RCC 7860 (cell line): ENCODE data around the gene TPSG1.
"Not testable (repeated sequence)": the region's sequence is repeated elsewhere in the genome, so short reads cannot be mapped to it uniquely, and the experiment has no call there.

ENCODE experiments used
- DNase-seq: peaks from one replicate; pipeline ENCODE4 v3.0.0-alpha.2; 2015; ENCODE audit warnings: low spot score
- FAIRE-seq: peaks from 2 replicates; lab custom pipeline; 2012; peaks lifted over from hg19 to GRCh38; lab: Jason Lieb, UNC

The TPSG1 gene

DNA sequence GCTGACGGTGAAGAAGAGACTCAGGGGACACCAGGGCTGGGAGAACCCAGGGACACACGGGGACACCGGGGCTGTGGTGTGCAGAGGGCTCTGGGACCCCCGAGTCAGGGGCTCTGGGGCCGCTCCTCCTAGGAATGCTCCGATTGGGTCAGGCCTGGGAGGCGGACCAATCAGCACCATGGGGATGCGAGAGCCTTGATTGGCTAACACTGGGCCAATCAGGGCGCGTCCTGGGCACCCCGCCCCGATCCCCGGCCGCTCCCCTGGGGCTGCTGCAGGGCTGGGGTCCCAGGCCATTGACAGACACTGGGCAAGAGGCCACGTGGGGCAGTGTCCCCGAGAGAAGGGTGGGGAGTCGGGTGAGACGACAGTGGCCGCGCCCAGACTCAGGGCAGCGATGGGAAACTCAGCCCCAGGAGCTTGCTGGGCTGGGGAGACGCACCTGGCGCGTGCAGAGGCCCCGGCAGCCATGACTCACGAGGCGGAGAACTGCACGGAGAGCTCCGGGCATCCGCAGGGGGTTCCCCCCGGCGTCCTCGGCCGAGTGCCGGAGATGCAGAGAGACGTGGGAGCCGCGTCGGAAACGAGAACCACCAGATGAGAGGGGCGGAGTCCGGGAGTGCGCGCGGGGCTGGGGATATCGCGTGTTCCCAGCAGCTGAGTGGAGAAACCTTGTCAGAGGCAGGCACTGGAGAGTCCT is 7.1 kb upstream of the TPSG1 start:
- not testable (repeated sequence) for FAIRE-seq, DNase-seq

DNA sequence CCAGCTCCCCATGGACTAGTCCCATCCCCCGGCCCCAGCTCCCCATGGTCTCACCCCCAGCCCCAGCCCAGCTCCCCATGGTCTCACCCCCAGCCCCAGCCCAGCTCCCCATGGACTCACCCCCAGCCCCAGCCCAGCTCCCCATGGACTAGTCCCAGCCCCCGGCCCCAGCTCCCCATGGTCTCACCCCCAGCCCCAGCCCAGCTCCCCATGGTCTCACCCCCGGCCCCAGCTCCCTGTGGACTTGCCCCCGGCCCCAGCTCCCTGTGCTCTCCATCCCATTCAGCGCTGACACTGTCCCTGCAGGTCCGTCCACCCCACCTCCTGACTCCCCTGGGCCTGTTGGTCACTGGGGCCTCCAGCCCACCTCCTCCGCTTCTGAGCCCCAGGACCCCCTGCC is 6.2 kb upstream of the TPSG1 start:
- not testable (repeated sequence) for DNase-seq, FAIRE-seq

DNA sequence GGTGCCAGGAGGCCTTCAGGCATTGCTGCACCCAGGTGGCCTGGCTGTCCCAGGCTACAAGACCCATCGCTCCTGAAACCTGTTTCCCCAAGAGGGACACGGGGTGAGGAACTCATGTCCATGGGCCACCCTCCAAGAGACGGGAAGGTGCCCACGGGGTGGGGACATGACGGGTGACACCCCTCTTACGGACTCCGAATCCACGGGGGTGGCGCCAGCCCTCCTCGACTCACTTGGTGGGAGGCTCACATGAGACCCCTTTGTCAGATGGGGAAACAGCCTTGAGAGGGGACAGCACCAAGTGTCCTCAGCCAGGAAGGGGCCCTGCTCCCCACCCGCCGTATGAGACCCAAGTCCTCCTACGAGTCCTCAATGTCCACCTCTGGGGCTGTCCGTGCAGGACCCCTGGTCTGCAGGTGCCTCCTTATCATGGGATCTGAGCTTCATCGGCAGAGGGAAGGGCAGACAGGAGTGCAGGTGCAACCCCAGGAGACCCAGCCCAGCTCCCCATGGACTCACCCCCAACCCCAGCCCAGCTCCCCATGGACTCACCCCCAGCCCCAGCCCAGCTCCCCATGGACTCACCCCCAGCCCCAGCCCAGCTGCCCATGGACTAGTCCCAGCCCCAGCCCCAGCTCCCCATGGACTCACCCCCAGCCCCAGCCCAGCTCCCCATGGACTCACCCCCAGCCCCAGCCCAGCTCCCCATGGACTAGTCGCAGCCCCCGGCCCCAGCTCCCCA is 5.6 kb upstream of the TPSG1 start:
- not testable (repeated sequence) for FAIRE-seq

DNA sequence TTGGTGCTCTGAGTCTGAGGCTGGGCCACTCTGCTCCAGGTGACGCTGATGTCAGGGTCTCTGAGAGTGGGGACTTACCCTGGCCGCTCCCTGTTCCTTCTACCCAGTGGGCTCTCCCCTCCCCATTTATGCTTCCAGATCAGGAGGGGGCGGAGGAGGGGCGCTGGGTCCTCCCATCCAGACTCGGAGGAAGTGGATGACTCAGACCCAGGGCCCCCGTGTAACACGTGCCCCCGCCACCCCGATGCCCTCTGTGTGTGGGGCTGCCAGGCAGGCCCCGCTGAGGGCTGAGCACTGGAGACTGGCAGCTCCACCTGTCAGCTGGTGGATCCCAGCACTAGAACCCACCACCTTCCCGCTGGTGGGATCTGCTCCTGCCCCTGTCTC is 5.0 kb upstream of the TPSG1 start, which contains the start of gene TPSB2:
TPSB2 (minus strand) TSS at position 101 of the 387 bp plus-strand sequence. CDS start 233 bp downstream, outside the sequence.
- FAIRE-seq, DNase-seq: not testable (repeated sequence)

More for the DNA sequence above, 5.6 kb upstream of the TPSG1 start:
- not testable (repeated sequence) for DNase-seq

DNA sequence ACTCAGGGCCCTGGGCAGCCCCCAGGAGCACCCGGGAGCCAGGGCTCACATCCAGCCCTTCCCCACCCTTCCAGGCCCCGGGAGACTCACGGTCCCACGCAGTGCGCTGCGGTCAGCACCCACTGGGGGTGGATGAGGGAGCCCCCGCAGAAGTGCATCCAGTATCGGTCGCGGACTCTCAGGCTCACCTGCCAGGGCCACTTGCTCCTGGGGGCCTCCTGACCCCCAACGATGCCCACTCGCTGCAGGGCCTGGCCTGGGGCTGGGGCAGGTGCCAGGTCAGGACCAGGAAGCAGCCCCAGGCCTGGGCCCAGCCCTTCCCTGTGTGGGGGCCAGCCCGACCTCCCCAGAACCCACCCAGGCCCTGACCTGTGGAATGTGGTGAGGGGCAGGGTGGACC is 4.4 kb upstream of the TPSG1 start:
- FAIRE-seq, DNase-seq: not testable (repeated sequence)

DNA sequence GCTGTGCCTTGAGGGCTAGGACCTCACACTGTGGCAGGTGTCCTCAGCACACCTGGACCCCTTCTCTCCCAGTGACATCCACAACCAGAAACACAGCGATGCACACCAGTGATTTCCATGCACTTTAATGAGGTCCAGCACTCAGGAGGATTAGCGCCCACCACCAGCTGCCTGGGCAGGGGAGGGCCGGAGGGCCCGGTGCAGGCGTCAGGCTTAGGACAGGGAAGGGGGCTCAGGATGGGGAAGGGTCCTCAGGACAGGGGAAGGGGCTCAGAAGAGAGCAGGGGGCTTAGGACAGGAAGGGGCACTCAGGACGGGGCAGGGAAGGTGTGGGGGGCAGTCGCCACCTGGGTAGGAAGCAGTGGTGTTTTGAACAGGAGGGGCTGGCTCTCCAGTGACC is 3.2 kb upstream of the TPSG1 start:
- not testable (repeated sequence) for FAIRE-seq, DNase-seq

DNA sequence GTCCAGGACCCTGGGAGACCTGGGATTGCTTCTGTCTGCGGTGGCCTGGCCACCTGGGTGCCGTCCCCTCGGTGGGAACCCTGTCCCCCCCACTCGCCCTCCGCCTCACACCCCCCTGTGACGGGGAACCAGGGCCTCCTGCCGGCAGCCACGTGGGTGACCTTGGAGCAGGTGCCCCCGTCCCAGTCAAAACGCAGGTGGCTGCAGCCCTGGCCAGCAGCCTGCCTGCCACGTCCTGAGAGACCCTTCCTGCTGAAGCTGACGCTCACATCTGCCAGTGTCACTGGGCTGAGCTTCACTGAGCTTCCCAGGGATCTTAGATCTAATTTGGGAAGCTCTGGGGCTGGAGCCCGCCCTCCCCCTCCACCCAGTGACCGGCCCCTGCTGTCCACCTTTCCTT is 1.6 kb upstream of the TPSG1 start:
- DNase-seq, FAIRE-seq: not testable (repeated sequence)

DNA sequence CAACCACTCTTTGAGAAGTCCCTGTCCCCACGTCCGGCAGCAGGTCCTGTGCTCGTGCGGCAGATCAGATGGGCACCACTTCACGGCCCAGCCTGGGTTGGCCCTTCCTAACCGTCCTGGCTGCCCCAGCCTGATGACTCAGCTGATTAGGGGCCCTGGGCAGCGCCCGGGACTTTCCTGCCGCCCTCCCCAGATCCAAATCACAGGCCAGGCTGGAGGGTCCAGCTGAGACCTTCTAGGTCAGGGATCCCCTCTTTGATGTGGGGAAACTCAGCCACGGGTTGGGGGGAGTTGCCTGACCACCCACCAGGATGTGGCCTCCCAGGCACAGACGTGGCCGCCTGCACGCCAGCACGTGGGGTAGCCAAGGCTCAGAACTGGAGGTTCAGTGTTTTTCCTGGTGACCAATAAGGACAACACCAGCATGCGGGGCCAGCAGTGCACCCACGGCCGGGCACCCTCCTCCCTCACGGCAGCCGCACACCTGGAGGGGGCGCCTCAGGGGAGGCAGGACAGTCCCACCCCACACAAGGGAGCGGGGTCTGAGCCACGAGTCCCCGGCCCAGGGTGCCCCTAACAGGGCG is 752 bp upstream of the TPSG1 start:
- not testable (repeated sequence) for DNase-seq
- peak; percentile 34 for FAIRE-seq

DNA sequence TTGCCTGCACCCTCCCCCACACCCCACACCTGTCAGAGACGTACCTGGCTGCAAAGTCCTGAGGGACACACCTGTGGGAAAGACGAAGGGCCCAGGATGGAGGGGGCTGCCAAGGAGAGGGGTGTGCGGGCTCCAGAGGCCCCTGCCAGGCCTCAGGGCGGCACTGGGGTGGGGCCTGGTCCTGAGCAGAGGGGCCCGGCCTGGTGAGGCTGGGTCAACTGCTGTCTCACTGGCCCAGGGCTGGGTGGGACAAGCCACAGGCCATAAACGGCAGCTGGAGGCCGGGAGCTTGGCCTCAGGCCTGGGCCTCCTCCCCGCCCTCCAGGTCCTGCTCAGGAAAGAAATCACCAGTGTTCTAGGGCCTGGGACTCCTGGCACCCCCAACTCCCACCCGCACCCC is 510 bp downstream of the TPSG1 start:
- no peak for FAIRE-seq

DNA sequence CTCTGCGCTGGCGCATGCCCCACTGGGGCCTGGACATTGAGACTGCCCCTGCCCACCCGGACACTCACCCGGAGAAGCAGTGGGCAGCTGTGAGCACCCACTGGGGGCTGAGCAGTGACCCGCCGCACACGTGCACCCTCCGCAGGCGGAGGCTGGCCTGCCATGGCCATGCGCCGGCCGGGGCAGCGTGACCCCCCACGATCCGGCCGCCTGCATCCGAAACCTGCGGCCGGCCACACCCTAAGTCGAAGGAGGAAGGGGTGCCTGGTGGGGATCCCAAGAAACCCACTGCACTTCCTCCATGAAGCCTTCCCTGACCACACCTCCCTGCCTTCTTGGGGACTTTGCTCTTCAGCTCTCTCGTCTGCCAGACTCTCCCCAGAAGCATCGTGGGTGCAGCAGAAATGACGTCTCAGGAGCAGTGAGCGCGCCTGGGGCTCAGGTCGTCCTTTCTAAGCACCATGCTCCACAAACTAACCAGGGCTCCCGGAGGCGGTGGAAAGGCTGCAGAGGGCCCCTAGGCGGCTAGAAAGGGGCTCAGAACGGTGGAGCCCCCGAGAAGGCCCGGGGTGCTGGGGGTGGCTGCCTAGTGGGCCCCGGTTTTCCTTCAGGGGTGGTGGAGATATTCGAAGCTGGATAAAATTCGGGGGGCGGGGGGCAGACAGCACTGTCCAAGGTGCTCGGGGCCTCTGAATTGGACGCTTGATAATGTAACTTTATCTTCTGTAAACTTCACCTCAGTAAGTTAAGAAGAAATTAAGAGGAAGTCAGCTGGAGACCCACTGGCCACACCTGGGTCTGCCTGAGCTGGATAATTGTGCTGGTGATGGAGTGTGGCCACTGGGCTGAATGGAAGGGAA is 1.5 kb downstream of the TPSG1 start:
- no peak for FAIRE-seq
- no peak for DNase-seq

More for the DNA sequence above, 510 bp downstream of the TPSG1 start:
- DNase-seq: no peak

DNA sequence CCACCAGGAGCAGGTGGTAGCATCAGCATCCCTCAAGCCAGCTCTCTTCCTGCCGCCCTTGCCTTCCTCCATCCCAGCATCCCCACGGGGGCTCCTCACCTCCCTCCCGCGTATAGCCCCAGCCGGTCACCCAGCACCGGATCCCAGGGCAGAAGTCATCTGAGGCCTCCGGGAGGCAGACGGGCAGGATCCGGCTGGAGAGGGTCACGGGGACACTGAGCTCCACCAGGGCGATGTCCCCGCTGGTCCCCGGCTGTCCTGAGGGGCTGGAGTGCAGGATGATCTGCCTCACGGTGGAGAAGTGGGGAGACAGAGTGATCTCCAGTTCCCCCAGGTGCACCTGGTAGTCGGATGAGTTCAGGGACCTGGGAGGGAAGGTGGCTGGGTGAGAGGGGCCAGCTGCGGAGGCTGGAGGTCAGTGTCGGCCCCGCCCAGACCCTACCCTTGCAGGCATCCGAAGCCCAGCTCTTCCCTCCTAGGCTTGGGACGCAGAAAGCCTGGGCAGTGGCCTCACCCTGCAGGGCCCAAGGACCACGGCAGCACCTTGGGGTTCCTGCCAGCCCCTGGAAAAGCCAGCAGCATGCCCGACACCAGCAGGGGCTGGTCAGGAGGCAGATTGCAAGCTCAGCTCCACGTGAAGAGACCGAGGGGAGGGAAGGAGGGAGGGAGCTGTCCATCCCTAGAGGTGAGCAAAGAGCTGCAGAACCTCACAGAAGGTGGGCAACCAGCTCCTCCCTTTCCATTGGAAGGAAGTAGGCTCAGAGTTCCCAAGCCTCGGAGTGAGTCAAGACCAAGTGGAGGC is 2.3 kb downstream of the TPSG1 start:
- FAIRE-seq (no peak), DNase-seq (no peak)

DNA sequence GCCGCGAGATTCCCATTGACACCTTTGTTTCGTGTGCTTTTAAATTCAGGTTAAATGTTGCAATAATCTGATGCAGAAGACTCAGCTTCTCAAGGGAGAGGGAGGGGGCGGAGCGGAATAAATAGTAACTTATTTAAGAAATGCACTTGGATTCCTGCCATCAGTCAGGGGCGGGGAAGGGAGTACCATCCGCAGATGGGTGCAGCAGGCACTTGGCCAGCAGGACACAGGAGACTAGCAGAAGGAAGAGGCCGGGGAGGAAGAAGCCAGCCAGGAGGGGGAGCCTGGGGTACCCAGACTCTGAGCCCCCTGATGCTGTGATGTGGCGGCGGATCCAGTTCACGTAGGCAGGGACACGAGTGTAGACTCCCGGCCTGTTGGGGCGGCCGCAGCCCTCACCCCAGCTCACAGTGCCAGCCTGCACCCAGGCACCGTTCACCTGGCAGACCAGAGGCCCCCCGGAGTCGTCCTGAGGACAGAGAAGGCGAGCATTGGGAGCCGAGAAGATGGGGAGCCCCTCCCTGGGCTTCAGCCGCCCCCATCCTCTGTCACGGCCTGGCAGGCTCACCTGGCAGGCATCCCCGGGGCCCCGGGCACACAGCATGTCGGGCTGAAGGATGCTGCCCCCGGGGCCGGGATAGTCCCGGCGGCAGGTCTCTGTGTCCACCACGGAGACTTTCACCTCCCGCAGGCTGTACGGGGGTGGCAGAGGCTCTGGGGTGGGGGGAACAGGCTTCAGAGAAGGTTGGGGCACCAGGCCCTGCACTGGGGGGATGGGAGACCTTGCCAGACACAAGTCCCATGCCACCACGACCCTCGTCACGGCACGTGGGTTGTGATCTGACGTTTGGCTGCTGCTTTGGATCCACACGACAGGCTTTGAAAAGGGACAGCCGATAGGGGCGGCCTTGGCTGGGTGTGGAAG is 3.2 kb downstream of the TPSG1 start:
- FAIRE-seq: no peak
- no peak for DNase-seq

DNA sequence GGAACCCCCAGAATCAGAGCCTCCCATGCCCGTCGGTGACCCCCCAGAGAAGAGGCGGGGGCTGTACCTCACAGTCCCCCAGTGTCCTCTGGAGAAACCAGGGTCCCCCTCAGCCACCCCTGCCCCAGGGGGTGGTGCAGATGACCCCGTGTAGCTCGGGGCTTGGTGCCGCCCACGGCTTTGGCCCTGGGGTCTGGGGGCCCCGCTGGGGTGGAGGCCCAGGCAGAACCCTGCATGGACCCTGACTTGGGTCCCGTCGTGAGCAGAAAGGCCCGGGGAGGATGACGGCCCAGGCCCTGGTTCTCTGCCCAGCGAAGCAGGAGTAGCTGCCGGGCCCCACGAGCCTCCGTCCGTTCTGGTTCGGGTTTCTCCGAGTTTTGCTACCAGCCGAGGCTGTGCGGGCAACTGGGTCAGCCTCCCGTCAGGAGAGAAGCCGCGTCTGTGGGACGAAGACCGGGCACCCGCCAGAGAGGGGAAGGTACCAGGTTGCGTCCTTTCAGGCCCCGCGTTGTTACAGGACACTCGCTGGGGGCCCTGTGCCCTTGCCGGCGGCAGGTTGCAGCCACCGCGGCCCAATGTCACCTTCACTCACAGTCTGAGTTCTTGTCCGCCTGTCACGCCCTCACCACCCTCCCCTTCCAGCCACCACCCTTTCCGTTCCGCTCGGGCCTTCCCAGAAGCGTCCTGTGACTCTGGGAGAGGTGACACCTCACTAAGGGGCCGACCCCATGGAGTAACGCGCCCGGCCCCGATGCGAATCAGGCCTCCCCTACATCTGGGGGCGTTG is 4.0 kb downstream of the TPSG1 start:
- no peak for FAIRE-seq

DNA sequence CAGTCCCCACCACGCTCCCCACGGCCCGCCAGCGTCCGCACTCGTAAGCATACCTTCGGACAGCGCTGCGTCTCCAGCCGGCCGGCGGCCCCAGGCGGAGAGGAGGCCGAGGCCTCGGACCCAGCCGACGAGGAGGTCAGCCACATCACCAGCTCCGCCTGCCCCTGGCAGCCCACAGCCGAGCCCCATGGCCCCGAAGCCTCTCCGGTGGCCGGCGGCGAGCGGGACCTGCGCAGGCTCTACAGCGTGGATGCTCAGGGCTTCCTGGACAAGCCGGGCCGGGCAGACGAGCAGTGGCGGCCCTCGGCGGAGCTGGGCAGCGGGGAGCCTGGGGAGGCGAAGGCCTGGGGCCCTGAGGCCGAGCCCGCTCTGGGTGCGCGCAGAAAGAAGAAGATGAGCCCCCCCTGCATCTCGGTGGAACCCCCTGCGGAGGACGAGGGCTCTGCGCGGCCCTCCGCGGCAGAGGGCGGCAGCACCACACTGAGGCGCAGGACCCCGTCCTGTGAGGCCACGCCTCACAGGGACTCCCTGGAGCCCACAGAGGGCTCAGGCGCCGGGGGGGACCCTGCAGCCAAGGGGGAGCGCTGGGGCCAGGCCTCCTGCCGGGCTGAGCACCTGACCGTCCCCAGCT is 4.9 kb downstream of the TPSG1 start:
- FAIRE-seq (no peak), DNase-seq (no peak)

More for the DNA sequence above, 4.0 kb downstream of the TPSG1 start:
- DNase-seq: no peak

DNA sequence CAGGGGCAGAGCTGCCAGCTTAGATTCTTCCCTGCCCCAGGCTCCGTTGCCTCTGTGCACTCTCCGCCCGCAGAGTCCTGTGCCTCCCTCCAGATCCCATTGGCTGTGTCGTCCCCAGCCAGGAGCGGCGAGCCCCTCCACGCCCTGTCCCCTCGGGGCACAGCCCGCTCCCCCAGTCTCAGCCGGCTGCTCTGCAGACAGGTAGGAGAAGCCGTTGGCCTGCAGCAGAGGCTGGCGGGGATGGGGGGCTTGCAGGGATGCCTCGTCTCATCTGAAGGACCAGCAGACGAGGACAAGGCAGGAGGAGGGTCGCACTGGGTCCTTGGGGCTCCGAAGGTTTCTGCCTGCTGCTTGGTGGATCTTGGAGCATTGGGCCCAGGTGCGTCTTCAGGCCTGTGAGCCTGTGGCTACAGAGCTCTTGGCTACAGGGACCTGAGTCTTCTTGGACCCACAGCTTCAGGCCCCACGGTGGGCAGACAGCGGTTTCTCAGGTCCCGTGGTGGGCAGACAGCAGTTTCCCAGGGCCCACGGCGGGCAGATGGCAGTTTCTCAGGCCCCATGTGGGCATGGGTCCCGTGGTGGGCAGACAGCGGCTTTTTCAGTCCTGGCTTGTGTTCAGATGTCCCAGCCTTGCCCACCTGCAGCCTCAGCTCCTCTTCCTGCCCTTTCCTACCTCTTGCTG is 6.0 kb downstream of the TPSG1 start:
- no peak for FAIRE-seq
- no peak for DNase-seq

DNA sequence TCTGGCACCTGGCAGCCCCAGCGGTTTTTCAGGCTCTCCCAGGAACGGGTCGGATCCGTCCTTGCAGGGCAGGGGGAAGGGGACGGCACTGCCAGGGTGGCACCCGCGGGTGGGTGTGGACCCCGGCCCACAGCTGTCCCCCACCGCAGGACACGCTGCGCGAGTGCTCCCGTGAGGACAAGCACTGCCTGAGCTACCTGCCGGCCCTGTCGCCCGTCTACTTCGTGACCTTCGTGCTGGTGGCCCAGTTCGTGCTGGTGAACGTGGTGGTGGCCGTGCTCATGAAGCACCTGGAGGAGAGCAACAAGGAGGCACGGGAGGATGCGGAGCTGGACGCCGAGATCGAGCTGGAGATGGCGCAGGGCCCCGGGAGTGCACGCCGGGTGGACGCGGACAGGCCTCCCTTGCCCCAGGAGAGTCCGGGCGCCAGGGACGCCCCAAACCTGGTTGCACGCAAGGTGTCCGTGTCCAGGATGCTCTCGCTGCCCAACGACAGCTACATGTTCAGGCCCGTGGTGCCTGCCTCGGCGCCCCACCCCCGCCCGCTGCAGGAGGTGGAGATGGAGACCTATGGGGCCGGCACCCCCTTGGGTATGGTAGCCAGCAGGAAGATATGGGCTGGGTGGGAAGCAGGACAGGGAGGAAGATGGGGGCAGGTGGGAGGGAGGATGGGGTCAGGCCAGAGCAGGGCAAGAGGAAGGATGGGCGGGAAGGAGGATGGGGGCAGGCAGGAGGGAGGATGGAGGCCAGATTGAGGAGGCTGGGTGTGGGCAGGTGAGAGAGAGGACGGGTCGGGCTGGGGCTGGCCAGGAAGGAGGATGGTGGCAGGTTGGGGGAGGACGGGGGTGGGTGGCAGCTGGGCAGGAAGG is 6.8 kb downstream of the TPSG1 start:
- DNase-seq: no peak
- no peak for FAIRE-seq
